Measurements from ENCODE around the gene ZNF236. TPM values are rescaled to one million over a fixed set of nuclear protein-coding genes. Genes with fewer than 3 reads are reported as not detected.

Gene ZNF236
- total RNA-seq, 1 experiment from 2014 or later, result 24.8 TPM

DNA sequence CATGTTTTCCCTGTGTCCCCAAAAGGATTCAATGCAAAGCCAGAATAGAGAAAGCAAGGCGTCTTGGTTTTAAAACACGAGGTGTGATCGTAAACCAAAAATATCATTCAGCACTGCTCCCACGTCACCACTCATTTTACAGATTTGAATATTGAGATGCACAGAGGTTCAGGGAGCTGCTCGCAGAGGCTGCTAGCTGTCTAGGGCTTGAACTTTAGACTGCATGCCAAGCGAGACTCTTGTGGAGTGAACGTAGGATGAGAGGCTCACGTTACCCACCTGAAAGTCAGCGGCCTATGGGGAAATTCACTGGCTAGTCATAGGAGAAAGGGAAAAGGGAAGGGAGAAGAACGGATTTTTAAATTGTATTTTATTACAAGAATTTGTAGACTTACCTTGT is 180.1 kb downstream of the ZNF236 start:
- H3K27me3 ChIP-seq (replicated peaks; ENCODE audit: insufficient read depth, low read depth, low read length, poor library complexity), result peaks cover 45% of the 10 kb centered on the region
- no peaks in the 10 kb centered on the region for H3K36me3 ChIP-seq (ENCODE audit: insufficient read depth, low read length, poor library complexity, severe bottlenecking)
- intact Hi-C loops (cut with micrococcal nuclease; ENCODE audit: unreplicated experiment), result loop anchor here (5.0 kb wide), 2 partner anchors 210 to 1985 kb away; no protein-coding TSS in a partner anchor
- no peak for TF ChIP-seq EZH2 (IDR thresholded peaks at IDR 0.05; ENCODE audit: borderline replicate concordance, low read depth, low read length, poor library complexity, severe bottlenecking)
- TF ChIP-seq, protein P1, sequence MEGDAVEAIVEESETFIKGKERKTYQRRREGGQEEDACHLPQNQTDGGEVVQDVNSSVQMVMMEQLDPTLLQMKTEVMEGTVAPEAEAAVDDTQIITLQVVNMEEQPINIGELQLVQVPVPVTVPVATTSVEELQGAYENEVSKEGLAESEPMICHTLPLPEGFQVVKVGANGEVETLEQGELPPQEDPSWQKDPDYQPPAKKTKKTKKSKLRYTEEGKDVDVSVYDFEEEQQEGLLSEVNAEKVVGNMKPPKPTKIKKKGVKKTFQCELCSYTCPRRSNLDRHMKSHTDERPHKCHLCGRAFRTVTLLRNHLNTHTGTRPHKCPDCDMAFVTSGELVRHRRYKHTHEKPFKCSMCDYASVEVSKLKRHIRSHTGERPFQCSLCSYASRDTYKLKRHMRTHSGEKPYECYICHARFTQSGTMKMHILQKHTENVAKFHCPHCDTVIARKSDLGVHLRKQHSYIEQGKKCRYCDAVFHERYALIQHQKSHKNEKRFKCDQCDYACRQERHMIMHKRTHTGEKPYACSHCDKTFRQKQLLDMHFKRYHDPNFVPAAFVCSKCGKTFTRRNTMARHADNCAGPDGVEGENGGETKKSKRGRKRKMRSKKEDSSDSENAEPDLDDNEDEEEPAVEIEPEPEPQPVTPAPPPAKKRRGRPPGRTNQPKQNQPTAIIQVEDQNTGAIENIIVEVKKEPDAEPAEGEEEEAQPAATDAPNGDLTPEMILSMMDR (conservative IDR thresholded peaks at IDR 0.05; ENCODE audit: low read depth, low read length), result no peak
- H3K27ac ChIP-seq (ENCODE audit: low read depth, low read length, poor library complexity, severe bottlenecking), result no peak overlapping the region
- POLR2A ChIA-PET (ENCODE audit: low non-redundant PET), result no interaction called here
- H3K4me1 ChIP-seq (ENCODE audit: insufficient read depth, low read length, poor library complexity, severe bottlenecking), result no peaks in the 10 kb centered on the region
- no TSS peak for BruUV-seq (replicated peaks)
- no peaks in the 10 kb centered on the region for H3K9me3 ChIP-seq (ENCODE audit: low read depth, low read length, poor library complexity, severe bottlenecking)
- H3K4me3 ChIP-seq (ENCODE audit: low read depth, low read length, poor library complexity, severe bottlenecking), result no peak overlapping the region
- CTCF ChIA-PET, result no interaction called here
- DNase-seq (ENCODE audit: low spot score), result no peak

DNA sequence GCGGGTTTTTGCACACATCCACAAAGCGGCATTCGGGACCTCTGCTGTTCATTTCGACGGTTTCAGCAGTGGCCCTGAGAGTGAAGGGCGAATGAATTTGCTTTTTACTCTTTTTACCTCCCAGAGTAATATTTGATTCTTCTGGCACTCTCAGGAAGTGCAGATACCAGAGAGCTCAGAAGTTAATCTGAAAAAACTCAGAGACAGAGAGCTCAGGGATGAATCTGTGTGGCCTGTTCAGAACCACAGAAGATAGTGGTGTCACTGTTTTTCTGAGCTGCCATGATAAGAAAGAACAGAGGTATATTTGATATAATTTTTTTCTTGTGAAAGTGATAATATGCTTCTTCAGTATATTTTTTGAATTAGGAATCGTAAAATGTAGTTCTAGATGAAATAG is 181.0 kb downstream of the ZNF236 start:
- peaks cover 45% of the 10 kb centered on the region for H3K27me3 ChIP-seq (replicated peaks; ENCODE audit: insufficient read depth, low read depth, low read length, poor library complexity)
- H3K36me3 ChIP-seq (ENCODE audit: insufficient read depth, low read length, poor library complexity, severe bottlenecking), result no peaks in the 10 kb centered on the region
- intact Hi-C loops (cut with micrococcal nuclease; ENCODE audit: unreplicated experiment), result loop anchor here (5.0 kb wide), 2 partner anchors 209 to 1984 kb away; no protein-coding TSS in a partner anchor
- no peak for DNase-seq (ENCODE audit: low spot score)
- no peak for TF ChIP-seq EZH2 (IDR thresholded peaks at IDR 0.05; ENCODE audit: borderline replicate concordance, low read depth, low read length, poor library complexity, severe bottlenecking)
- TF ChIP-seq, protein P1 (conservative IDR thresholded peaks at IDR 0.05; ENCODE audit: low read depth, low read length), result no peak
- no TSS peak for BruUV-seq (replicated peaks)
- no peak overlapping the region for H3K27ac ChIP-seq (ENCODE audit: low read depth, low read length, poor library complexity, severe bottlenecking)
- no peak overlapping the region for H3K4me3 ChIP-seq (ENCODE audit: low read depth, low read length, poor library complexity, severe bottlenecking)
- H3K4me1 ChIP-seq (ENCODE audit: insufficient read depth, low read length, poor library complexity, severe bottlenecking), result no peaks in the 10 kb centered on the region
- CTCF ChIA-PET, result interaction anchor here (1.5 kb wide), 1 partner anchor 209 kb away, joined by 4 read pairs; no protein-coding TSS in a partner anchor
- H3K9me3 ChIP-seq (ENCODE audit: low read depth, low read length, poor library complexity, severe bottlenecking), result no peaks in the 10 kb centered on the region
- POLR2A ChIA-PET (ENCODE audit: low non-redundant PET), result interaction anchor here (0.6 kb wide), 1 partner anchor 93 kb away, joined by 3 read pairs; no protein-coding TSS in a partner anchor

GRCh38 chr18:77004555-77005380 is 182.4 kb downstream of the ZNF236 start:
- CTCF ChIA-PET, result interaction anchor here (1.5 kb wide), 1 partner anchor 207 kb away, joined by 4 read pairs; no protein-coding TSS in a partner anchor
- Histone ChIP-seq H3K4me3 (ENCODE audit: low read depth, low read length, poor library complexity, severe bottlenecking) (no peak overlapping the region), H3K4me1 (ENCODE audit: insufficient read depth, low read length, poor library complexity, severe bottlenecking) (no peaks in the 10 kb centered on the region), H3K9me3 (ENCODE audit: low read depth, low read length, poor library complexity, severe bottlenecking) (no peaks in the 10 kb centered on the region), H3K27ac (ENCODE audit: low read depth, low read length, poor library complexity, severe bottlenecking) (no peak overlapping the region), H3K27me3 (replicated peaks; ENCODE audit: insufficient read depth, low read depth, low read length, poor library complexity) (peaks cover 45% of the 10 kb centered on the region), H3K36me3 (ENCODE audit: insufficient read depth, low read length, poor library complexity, severe bottlenecking) (no peaks in the 10 kb centered on the region)
- TF ChIP-seq, protein P1 (conservative IDR thresholded peaks at IDR 0.05; ENCODE audit: low read depth, low read length), result no peak
- POLR2A ChIA-PET (ENCODE audit: low non-redundant PET), result no interaction called here
- DNase-seq (ENCODE audit: low spot score), result no peak
- no TSS peak for BruUV-seq (replicated peaks)
- intact Hi-C loops (cut with micrococcal nuclease; ENCODE audit: unreplicated experiment), result loop anchor here (5.0 kb wide), 2 partner anchors 208 to 1983 kb away; no protein-coding TSS in a partner anchor

Measured in A673 (cell line).